Measurements from ENCODE around the gene COL25A1. TPM values are rescaled to one million over a fixed set of nuclear protein-coding genes. Genes with fewer than 3 reads are reported as not detected.
"Not testable (repeated sequence)": the region's sequence is repeated elsewhere in the genome, so short reads cannot be mapped to it uniquely, and the experiment has no call there.

COL25A1 gene
- total and polyA plus RNA-seq, 2 donors: 0.75 to 1.5 TPM

DNA sequence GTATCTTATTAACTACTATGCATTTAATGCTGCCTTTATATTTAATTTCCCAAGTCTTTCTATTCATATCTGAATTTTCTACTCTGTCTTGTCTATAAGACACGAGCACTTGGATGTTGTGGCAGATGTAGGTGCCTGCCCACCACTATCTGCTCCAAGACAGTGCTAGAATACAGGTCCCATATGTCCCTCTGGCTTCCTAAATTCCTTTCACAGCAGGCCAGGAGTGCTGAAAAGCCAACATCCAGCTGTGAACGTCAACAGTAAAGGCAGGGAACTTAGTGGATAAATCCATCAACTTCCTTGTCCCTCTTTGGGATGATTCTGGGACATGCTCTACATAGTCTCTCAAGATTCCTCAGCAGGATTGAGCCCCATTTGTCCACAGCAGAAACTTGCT, 294.5 kb downstream of the COL25A1 start:
- Histone ChIP-seq H3K9me3 (ENCODE audit: control insufficient read depth in 2 of 2, insufficient read depth in 1 of 2, low read length in 1 of 2) (peaks cover 0 to 9% of the 10 kb centered on the region in 2 donors), H3K27ac (ENCODE audit: low read depth in 1 of 2, low read length in 1 of 2) (no peak overlapping the region), H3K4me3 (ENCODE audit: low read length in 2 of 2) (no peak overlapping the region), H3K27me3 (ENCODE audit: control insufficient read depth in 2 of 2, insufficient read depth in 1 of 2, low read length in 1 of 2) (no peaks in the 10 kb centered on the region), H3K4me1 (ENCODE audit: control insufficient read depth in 2 of 2, insufficient read depth in 2 of 2, low read length in 2 of 2) (no peaks in the 10 kb centered on the region), H3K36me3 (ENCODE audit: control insufficient read depth in 2 of 2, insufficient read depth in 2 of 2, low read length in 1 of 2) (no peaks in the 10 kb centered on the region)
- no peak for DNase-seq (ENCODE audit: low read depth in 6 of 9, low spot score in 9 of 9)
- 94% methylated on average over 2 of the region's 2 CpGs for WGBS

DNA sequence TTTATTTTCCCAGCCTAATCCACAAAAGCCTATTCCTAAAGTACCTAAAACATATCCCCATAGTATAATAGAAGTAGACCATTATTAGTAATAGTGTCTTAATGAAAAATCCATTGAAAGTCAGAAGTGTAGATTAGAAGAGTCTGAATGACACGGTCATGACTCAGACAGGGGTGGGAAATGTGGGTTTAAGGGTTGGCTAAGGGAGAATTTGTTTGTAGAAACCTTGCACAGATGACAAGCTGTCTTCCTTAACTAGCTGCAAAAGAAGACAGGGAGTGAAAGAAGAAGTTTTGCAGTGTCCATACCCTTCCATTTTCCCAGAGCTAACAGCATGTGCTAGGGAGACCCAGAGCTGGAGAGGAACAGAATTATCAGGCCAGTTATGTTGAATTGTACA, 296.9 kb downstream of the COL25A1 start:
- 94% methylated on average over 1 of the region's 1 CpG for WGBS
- no peak for DNase-seq (ENCODE audit: low read depth in 6 of 9, low spot score in 9 of 9)
- Histone ChIP-seq H3K36me3 (ENCODE audit: control insufficient read depth in 2 of 2, insufficient read depth in 2 of 2, low read length in 1 of 2) (no peaks in the 10 kb centered on the region), H3K27ac (ENCODE audit: low read depth in 1 of 2, low read length in 1 of 2) (no peak overlapping the region), H3K27me3 (ENCODE audit: control insufficient read depth in 2 of 2, insufficient read depth in 1 of 2, low read length in 1 of 2) (no peaks in the 10 kb centered on the region), H3K4me3 (ENCODE audit: low read length in 2 of 2) (no peak overlapping the region), H3K9me3 (ENCODE audit: control insufficient read depth in 2 of 2, insufficient read depth in 1 of 2, low read length in 1 of 2) (no peaks in the 10 kb centered on the region), H3K4me1 (ENCODE audit: control insufficient read depth in 2 of 2, insufficient read depth in 2 of 2, low read length in 2 of 2) (no peaks in the 10 kb centered on the region)

DNA sequence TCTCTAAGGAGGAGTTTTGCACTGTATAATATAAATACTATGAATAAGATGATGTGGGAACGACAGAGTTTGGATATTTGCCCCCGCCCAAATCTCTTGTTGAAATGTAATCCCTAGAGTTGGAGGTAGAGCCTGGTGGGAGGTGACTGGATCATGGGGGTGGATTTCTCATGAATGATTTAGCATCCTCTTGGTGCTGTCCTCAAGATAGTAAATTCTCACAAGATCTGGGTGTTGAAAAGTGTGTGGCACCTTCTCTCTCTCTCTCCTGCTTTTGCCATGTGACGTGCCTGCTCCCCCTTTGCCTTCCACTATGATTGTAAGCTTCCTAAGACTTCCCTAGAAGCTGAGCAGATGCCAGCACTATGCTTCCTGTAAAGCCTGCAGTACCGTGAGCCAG, 298.0 kb downstream of the COL25A1 start:
- H3K4me3 ChIP-seq (ENCODE audit: low read length in 2 of 2): no peak overlapping the region
- no peak for DNase-seq (ENCODE audit: low read depth in 6 of 9, low spot score in 9 of 9)

DNA sequence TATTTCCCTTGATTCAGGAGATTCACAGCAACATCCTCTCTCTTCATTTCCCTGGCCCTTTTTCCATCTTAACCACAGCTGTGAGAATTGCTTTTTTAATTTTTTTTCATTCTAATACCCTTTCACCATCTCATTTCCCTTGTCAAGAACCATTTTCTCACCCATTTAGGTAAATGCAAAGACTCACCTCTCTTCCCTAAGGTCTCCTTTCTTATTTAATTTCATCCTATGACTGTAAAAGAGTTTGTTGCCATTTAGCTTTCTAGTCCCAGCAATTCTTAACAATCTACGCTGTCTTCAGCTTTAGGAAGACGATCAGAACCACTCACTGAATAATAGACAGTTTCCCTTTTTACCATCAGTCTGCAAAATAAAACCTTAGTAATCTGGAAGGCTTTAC, 298.5 kb downstream of the COL25A1 start:
- no peaks in the 10 kb centered on the region for H3K27me3 ChIP-seq (ENCODE audit: control insufficient read depth in 2 of 2, insufficient read depth in 1 of 2, low read length in 1 of 2)
- no peak overlapping the region for H3K27ac ChIP-seq (ENCODE audit: low read depth in 1 of 2, low read length in 1 of 2)
- H3K9me3 ChIP-seq (ENCODE audit: control insufficient read depth in 2 of 2, insufficient read depth in 1 of 2, low read length in 1 of 2): no peaks in the 10 kb centered on the region
- no peaks in the 10 kb centered on the region for H3K36me3 ChIP-seq (ENCODE audit: control insufficient read depth in 2 of 2, insufficient read depth in 2 of 2, low read length in 1 of 2)
- no peak overlapping the region for H3K4me3 ChIP-seq (ENCODE audit: low read length in 2 of 2)
- H3K4me1 ChIP-seq (ENCODE audit: control insufficient read depth in 2 of 2, insufficient read depth in 2 of 2, low read length in 2 of 2): no peaks in the 10 kb centered on the region
- DNase-seq (ENCODE audit: low read depth in 6 of 9, low spot score in 9 of 9): no peak
- 95% methylated on average over 2 of the region's 2 CpGs for WGBS

More for the DNA sequence above, 298.0 kb downstream of the COL25A1 start:
- Histone ChIP-seq H3K27me3 (ENCODE audit: control insufficient read depth in 2 of 2, insufficient read depth in 1 of 2, low read length in 1 of 2) (no peaks in the 10 kb centered on the region), H3K27ac (ENCODE audit: low read depth in 1 of 2, low read length in 1 of 2) (no peak overlapping the region), H3K4me1 (ENCODE audit: control insufficient read depth in 2 of 2, insufficient read depth in 2 of 2, low read length in 2 of 2) (no peaks in the 10 kb centered on the region), H3K9me3 (ENCODE audit: control insufficient read depth in 2 of 2, insufficient read depth in 1 of 2, low read length in 1 of 2) (no peaks in the 10 kb centered on the region), H3K36me3 (ENCODE audit: control insufficient read depth in 2 of 2, insufficient read depth in 2 of 2, low read length in 1 of 2) (no peaks in the 10 kb centered on the region)
- WGBS: 98% methylated on average over 4 of the region's 4 CpGs

DNA sequence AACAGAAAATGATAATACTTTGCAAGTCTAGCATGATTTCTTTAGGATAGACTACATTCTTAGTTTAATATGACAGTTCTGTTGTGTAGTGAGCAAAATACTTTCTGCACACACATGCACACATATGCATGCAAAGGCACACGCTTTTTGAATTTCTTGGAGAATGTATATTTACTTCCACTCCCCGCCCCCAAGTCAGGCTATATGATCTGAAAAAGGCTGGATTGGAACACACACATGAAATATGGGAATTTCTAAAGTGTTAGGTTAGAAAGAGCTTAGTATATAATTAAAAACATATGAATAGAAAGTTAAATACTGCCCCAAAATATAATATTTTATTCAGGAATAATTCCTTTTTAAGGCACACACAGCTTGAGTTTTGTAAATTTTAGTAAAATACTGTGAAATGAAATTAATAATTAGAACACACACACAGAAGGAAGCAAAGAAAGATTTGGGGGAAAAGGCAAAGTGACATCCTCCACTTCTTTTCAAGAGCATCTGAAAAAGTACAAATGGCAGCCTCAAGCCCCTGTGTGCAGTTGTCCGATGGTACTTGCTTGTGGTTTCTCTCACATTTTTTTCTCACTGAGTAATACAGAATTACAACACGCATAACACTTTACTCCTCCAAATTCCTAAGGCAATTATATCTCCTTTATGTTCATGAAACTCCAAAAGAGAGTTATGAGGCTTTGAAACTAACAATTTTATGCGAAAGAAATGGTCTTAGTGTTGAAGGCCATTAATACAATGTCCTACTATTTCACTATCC, 310.7 kb downstream of the COL25A1 start:
- Histone ChIP-seq H3K27me3 (ENCODE audit: control insufficient read depth in 2 of 2, insufficient read depth in 1 of 2, low read length in 1 of 2) (no peaks in the 10 kb centered on the region), H3K4me1 (ENCODE audit: control insufficient read depth in 2 of 2, insufficient read depth in 2 of 2, low read length in 2 of 2) (no peaks in the 10 kb centered on the region), H3K9me3 (ENCODE audit: control insufficient read depth in 2 of 2, insufficient read depth in 1 of 2, low read length in 1 of 2) (peaks cover 0 to 3% of the 10 kb centered on the region in 2 donors), H3K27ac (ENCODE audit: low read depth in 1 of 2, low read length in 1 of 2) (no peak overlapping the region), H3K36me3 (ENCODE audit: control insufficient read depth in 2 of 2, insufficient read depth in 2 of 2, low read length in 1 of 2) (no peaks in the 10 kb centered on the region), H3K4me3 (ENCODE audit: low read length in 2 of 2) (no peak overlapping the region)
- no peak for DNase-seq (ENCODE audit: low read depth in 6 of 9, low spot score in 9 of 9)
- WGBS: 97% methylated on average over 5 of the region's 5 CpGs

DNA sequence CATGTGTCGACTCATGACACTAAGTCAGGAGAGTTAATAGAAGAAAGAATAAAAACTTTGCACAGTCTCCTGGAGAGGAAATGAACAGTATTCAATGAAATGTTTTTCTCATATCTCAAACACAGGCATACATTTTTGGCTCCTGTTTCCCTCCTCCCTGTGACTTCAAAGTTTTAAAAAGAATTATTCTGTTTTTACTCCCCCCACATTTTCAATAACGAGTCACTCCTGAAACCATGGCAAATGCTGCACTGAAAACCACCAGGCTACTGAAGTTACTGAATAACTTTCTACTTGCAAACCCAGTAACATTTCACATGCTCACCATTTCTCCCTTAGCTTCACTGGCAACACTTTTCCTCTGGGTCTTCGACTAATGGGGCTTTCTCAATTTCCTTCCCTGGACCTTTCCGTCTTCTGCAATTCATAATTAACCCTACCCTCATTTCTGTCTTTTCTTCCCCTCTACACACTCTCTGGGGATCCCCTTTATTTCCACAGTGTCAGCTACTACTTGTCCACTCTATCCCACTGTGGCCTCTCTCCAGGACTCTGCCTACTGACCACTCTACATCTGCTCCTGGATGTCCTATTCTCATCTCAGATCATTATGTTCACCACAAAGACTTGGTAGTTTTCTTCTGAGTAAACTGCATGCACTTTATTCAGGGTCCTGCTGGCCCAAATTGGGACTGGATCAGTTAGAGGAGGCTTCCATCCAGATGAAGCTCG, 313.8 kb downstream of the COL25A1 start:
- H3K36me3 ChIP-seq (ENCODE audit: control insufficient read depth in 2 of 2, insufficient read depth in 2 of 2, low read length in 1 of 2): no peaks in the 10 kb centered on the region
- H3K27me3 ChIP-seq (ENCODE audit: control insufficient read depth in 2 of 2, insufficient read depth in 1 of 2, low read length in 1 of 2): no peaks in the 10 kb centered on the region
- no peaks in the 10 kb centered on the region for H3K4me1 ChIP-seq (ENCODE audit: control insufficient read depth in 2 of 2, insufficient read depth in 2 of 2, low read length in 2 of 2)
- WGBS: 79% methylated on average over 5 of the region's 5 CpGs
- H3K27ac ChIP-seq (ENCODE audit: low read depth in 1 of 2, low read length in 1 of 2): no peak overlapping the region
- H3K9me3 ChIP-seq (ENCODE audit: control insufficient read depth in 2 of 2, insufficient read depth in 1 of 2, low read length in 1 of 2): no peaks in the 10 kb centered on the region
- no peak overlapping the region for H3K4me3 ChIP-seq (ENCODE audit: low read length in 2 of 2)
- no peak for DNase-seq (ENCODE audit: low read depth in 6 of 9, low spot score in 9 of 9)

DNA sequence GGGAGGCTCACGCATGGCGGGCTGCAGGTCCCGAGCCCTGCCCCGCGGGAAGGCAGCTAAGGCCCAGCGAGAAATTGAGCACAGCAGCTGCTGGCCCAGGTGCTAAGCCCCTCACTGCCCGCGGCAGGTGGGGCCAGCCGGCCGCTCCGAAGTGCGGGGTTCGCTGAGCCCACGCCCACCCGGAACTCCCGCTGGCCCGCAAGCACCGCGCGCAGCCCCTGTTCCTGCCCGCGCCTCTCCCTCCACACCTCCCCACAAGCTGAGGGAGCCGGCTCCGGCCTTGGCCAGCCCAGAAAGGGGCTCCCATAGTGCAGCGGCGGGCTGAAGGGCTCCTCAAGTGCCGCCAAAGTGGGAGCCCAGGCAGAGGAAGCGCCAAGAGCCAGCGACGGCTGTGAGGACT, 318.0 kb downstream of the COL25A1 start:
- peaks cover 0 to 10% of the 10 kb centered on the region in 2 donors for H3K4me1 ChIP-seq (ENCODE audit: control insufficient read depth in 2 of 2, insufficient read depth in 2 of 2, low read length in 2 of 2)
- not testable (repeated sequence) for H3K4me3 ChIP-seq (ENCODE audit: low read length in 2 of 2); H3K9me3 ChIP-seq (ENCODE audit: control insufficient read depth in 2 of 2, insufficient read depth in 1 of 2, low read length in 1 of 2); DNase-seq (ENCODE audit: low read depth in 6 of 9, low spot score in 9 of 9); H3K36me3 ChIP-seq (ENCODE audit: control insufficient read depth in 2 of 2, insufficient read depth in 2 of 2, low read length in 1 of 2); H3K27me3 ChIP-seq (ENCODE audit: control insufficient read depth in 2 of 2, insufficient read depth in 1 of 2, low read length in 1 of 2); H3K27ac ChIP-seq (ENCODE audit: low read depth in 1 of 2, low read length in 1 of 2)
- WGBS: 98% methylated on average over 30 of the region's 30 CpGs

DNA sequence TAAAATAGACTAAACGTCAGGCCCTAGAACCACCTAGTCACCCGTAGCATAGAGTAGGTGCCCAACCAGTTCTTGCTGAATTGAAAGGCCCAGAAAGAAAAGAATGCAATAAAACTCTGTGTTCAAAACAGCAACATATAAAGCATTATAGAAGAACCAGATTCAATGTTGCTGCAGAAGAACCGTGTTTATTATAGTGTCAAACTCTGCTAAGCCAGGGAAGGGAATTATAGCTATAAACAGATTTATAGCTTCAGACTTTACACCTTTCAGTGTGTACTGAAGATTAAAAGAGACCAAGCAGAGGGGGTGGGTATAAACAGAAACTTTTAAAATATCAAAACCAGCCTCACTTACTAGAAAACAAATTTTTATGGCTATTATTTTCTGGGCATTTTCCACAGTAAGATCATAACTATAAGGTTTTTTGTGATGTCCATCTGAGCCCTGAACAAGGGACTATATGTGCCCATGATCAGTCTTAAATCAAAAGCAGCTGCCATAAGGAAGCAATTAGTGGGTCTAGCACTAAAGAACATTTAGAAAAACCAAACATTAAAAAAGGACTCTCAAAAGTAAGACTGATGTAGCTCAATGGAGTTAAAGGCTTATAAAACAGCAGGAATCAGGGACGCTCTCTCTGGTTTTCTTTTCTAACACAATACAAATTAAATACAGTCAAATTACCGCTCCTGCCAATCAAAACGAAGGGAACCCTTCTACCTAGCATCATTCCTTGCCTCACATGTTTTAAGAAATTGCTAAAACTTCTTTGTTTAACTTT, 319.9 kb downstream of the COL25A1 start:
- Histone ChIP-seq H3K4me3 (ENCODE audit: low read length in 2 of 2) (no peak overlapping the region), H3K27me3 (ENCODE audit: control insufficient read depth in 2 of 2, insufficient read depth in 1 of 2, low read length in 1 of 2) (no peaks in the 10 kb centered on the region), H3K36me3 (ENCODE audit: control insufficient read depth in 2 of 2, insufficient read depth in 2 of 2, low read length in 1 of 2) (no peaks in the 10 kb centered on the region), H3K4me1 (ENCODE audit: control insufficient read depth in 2 of 2, insufficient read depth in 2 of 2, low read length in 2 of 2) (peaks cover 0 to 12% of the 10 kb centered on the region in 2 donors), H3K9me3 (ENCODE audit: control insufficient read depth in 2 of 2, insufficient read depth in 1 of 2, low read length in 1 of 2) (no peaks in the 10 kb centered on the region), H3K27ac (ENCODE audit: low read depth in 1 of 2, low read length in 1 of 2) (no peak overlapping the region)
- 96% methylated on average over 6 of the region's 6 CpGs for WGBS
- no peak for DNase-seq (ENCODE audit: low read depth in 6 of 9, low spot score in 9 of 9)
